Ectodermal cell (in vitro differentiated cells): ENCODE results near the gene PYGO1.

ENCODE experiments used
- H3K27ac ChIP-seq: 2 replicates; pipeline ENCODE4 v1.7.0; 2013; ENCODE audit warnings: mild to moderate bottlenecking, low read depth, low read length; ENCODE audit not compliant: insufficient read depth, poor library complexity, severe bottlenecking
- H3K27me3 ChIP-seq: 2 replicates; pipeline ENCODE4 v1.7.0; 2013; ENCODE audit warnings: mild to moderate bottlenecking, low read length; ENCODE audit not compliant: insufficient read depth, control insufficient read depth, poor library complexity, severe bottlenecking
- H3K36me3 ChIP-seq: one replicate; pipeline ENCODE4 v1.7.0; 2013; ENCODE audit warnings: low read length; ENCODE audit not compliant: control insufficient read depth, insufficient read depth
- H3K4me1 ChIP-seq: one replicate; pipeline ENCODE4 v1.7.0; 2013; ENCODE audit warnings: low read length; ENCODE audit not compliant: control insufficient read depth, insufficient read depth
- H3K4me3 ChIP-seq: 2 replicates; pipeline ENCODE4 v1.7.0; 2013; ENCODE audit warnings: low read depth, low read length, control low read depth; ENCODE audit not compliant: insufficient read depth
- H3K9me3 ChIP-seq: 2 replicates; pipeline ENCODE4 v1.7.0; 2013; ENCODE audit warnings: mild to moderate bottlenecking, low read length, moderate library complexity; ENCODE audit not compliant: control insufficient read depth
- WGBS, 2 experiments: methylation state at CpG; one replicate each; pipeline ENCODE4 v1.1.7; 2013; ENCODE audit warnings: missing lambda C conversion rate in 2 of 2; 5-methylcytosine and 5-hydroxymethylcytosine counted together

Gene PYGO1

GRCh38 chr15:55576943-55577342, 11.2 kb downstream of the PYGO1 start:
- Histone ChIP-seq H3K36me3 (no peaks in the 10 kb centered on the region), H3K4me1 (no peaks in the 10 kb centered on the region), H3K4me3 (no peak overlapping the region), H3K27ac (no peak overlapping the region), H3K9me3 (no peaks in the 10 kb centered on the region), H3K27me3 (no peaks in the 10 kb centered on the region)
- 92 to 93% methylated on average over 6 of the region's 6 CpGs for WGBS, 2 experiments

GRCh38 chr15:55574096-55574495, 14.0 kb downstream of the PYGO1 start:
- no peaks in the 10 kb centered on the region for H3K36me3 ChIP-seq
- H3K4me1 ChIP-seq: no peaks in the 10 kb centered on the region
- H3K27me3 ChIP-seq: no peaks in the 10 kb centered on the region
- no peak overlapping the region for H3K4me3 ChIP-seq
- no peaks in the 10 kb centered on the region for H3K9me3 ChIP-seq
- H3K27ac ChIP-seq: no peak overlapping the region
- 100% methylated on average over 1 of the region's 2 CpGs; no CpG with 5 or more reads in 1 of the 2 experiments for WGBS, 2 experiments

GRCh38 chr15:55573224-55573623, 14.9 kb downstream of the PYGO1 start:
- no peaks in the 10 kb centered on the region for H3K27me3 ChIP-seq
- H3K4me1 ChIP-seq: no peaks in the 10 kb centered on the region
- no peak overlapping the region for H3K27ac ChIP-seq
- no peak overlapping the region for H3K4me3 ChIP-seq
- H3K36me3 ChIP-seq: no peaks in the 10 kb centered on the region
- H3K9me3 ChIP-seq: no peaks in the 10 kb centered on the region

GRCh38 chr15:55564347-55565145, 23.6 kb downstream of the PYGO1 start:
- no peaks in the 10 kb centered on the region for H3K36me3 ChIP-seq
- H3K27me3 ChIP-seq: no peaks in the 10 kb centered on the region
- H3K4me3 ChIP-seq: no peak overlapping the region
- no peaks in the 10 kb centered on the region for H3K4me1 ChIP-seq
- no peak overlapping the region for H3K27ac ChIP-seq
- no peaks in the 10 kb centered on the region for H3K9me3 ChIP-seq
- WGBS, 2 experiments: 95 to 100% methylated on average over 2 of the region's 2 CpGs

- Histone ChIP-seq H3K9me3 (no peaks in the 10 kb centered on the region), H3K36me3 (no peaks in the 10 kb centered on the region), H3K4me3 (no peak overlapping the region), H3K27me3 (no peaks in the 10 kb centered on the region), H3K27ac (no peak overlapping the region), H3K4me1 (no peaks in the 10 kb centered on the region)
- 56 to 65% methylated on average over 3 of the region's 3 CpGs for WGBS, 2 experiments
Observed at GRCh38 chr15:55562601-55563000, 25.5 kb downstream of the PYGO1 start.

- 83 to 94% methylated on average over 4 of the region's 4 CpGs for WGBS, 2 experiments
- no peaks in the 10 kb centered on the region for H3K9me3 ChIP-seq
- peaks cover 7% of the 10 kb centered on the region for H3K4me1 ChIP-seq
- no peak overlapping the region for H3K27ac ChIP-seq
- no peaks in the 10 kb centered on the region for H3K36me3 ChIP-seq
- H3K4me3 ChIP-seq: no peak overlapping the region
- no peaks in the 10 kb centered on the region for H3K27me3 ChIP-seq
Observed at GRCh38 chr15:55555089-55555488, 33.1 kb downstream of the PYGO1 start.

GRCh38 chr15:55552926-55553325, 35.2 kb downstream of the PYGO1 start:
- H3K4me1 ChIP-seq: peaks cover 7% of the 10 kb centered on the region
- WGBS, 2 experiments: 54 to 63% methylated on average over 2 of the region's 2 CpGs
- H3K27ac ChIP-seq: peak overlapping the region; percentile 57
- H3K36me3 ChIP-seq: no peaks in the 10 kb centered on the region
- no peaks in the 10 kb centered on the region for H3K27me3 ChIP-seq
- H3K4me3 ChIP-seq: no peak overlapping the region
- H3K9me3 ChIP-seq: no peaks in the 10 kb centered on the region

- Histone ChIP-seq H3K27me3 (no peaks in the 10 kb centered on the region), H3K27ac (no peak overlapping the region), H3K4me3 (no peak overlapping the region), H3K4me1 (peaks cover 7% of the 10 kb centered on the region), H3K9me3 (no peaks in the 10 kb centered on the region), H3K36me3 (no peaks in the 10 kb centered on the region)
- 92 to 93% methylated on average over 5 of the region's 5 CpGs for WGBS, 2 experiments
Observed at GRCh38 chr15:55552451-55552850, 35.7 kb downstream of the PYGO1 start.

- H3K27ac ChIP-seq: no peak overlapping the region
- peaks cover 5% of the 10 kb centered on the region for H3K36me3 ChIP-seq
- no CpG with 5 or more reads among the region's 1 CpG for WGBS, 2 experiments
- H3K4me3 ChIP-seq: no peak overlapping the region
- H3K27me3 ChIP-seq: no peaks in the 10 kb centered on the region
- H3K9me3 ChIP-seq: no peaks in the 10 kb centered on the region
- peaks cover 7% of the 10 kb centered on the region for H3K4me1 ChIP-seq
Observed at GRCh38 chr15:55549305-55549704, 38.8 kb downstream of the PYGO1 start.

GRCh38 chr15:55546718-55547117, 41.4 kb downstream of the PYGO1 start:
- H3K4me3 ChIP-seq: no peak overlapping the region
- H3K4me1 ChIP-seq: no peaks in the 10 kb centered on the region
- no peaks in the 10 kb centered on the region for H3K27me3 ChIP-seq
- peaks cover 5% of the 10 kb centered on the region for H3K36me3 ChIP-seq
- no peak overlapping the region for H3K27ac ChIP-seq
- H3K9me3 ChIP-seq: no peaks in the 10 kb centered on the region
- WGBS, 2 experiments: 93 to 94% methylated on average over 5 of the region's 5 CpGs
